ENCODE measurements around the gene ATRIP. TPM values are rescaled to one million over a fixed set of nuclear protein-coding genes. Genes with fewer than 3 reads are reported as not detected.

The ATRIP gene
- total RNA-seq, 1 donor from 2014 or later = 14.6 TPM

- no peaks in the 10 kb centered on the region for H3K4me1 Mint-ChIP-seq
- no peak for ATAC-seq (ENCODE audit: low read depth)
- CTCF ChIA-PET = interaction anchor here (1.0 kb wide), 1 partner anchor 16 kb away, joined by 3 read pairs; no protein-coding TSS in a partner anchor
- H3K27ac Mint-ChIP-seq = no peak overlapping the region
- POLR2A ChIA-PET = no interaction called here
- H3K36me3 Mint-ChIP-seq (ENCODE audit: low read depth) = no peaks in the 10 kb centered on the region
- no peaks in the 10 kb centered on the region for H3K9me3 Mint-ChIP-seq
- no peaks in the 10 kb centered on the region for H3K27me3 Mint-ChIP-seq
- no peak for DNase-seq
- no peak for TF ChIP-seq CTCF (IDR thresholded peaks at IDR 0.05)
- no peak overlapping the region for H3K4me3 Mint-ChIP-seq
- intact Hi-C loops (cut with micrococcal nuclease) = no loop called here
Measured at GRCh38 chr3:48420561-48420960, 26.0 kb upstream of the ATRIP start.

- Mint-ChIP-seq H3K4me1 (no peaks in the 10 kb centered on the region), H3K9me3 (no peaks in the 10 kb centered on the region), H3K27ac (no peak overlapping the region), H3K36me3 (ENCODE audit: low read depth) (no peaks in the 10 kb centered on the region), H3K27me3 (no peaks in the 10 kb centered on the region), H3K4me3 (no peak overlapping the region)
- intact Hi-C loops (cut with micrococcal nuclease) = no loop called here
- TF ChIP-seq CTCF (IDR thresholded peaks at IDR 0.05) = no peak
- ATAC-seq (ENCODE audit: low read depth) (no peak), DNase-seq (no peak)
- ChIA-PET POLR2A (interaction anchor here (0.6 kb wide), 1 partner anchor 325 kb away, joined by 7 read pairs; no protein-coding TSS in a partner anchor), CTCF (interaction anchor here (1.4 to 1.9 kb wide), 2 partner anchors 14 to 21 kb away, joined by 5 to 8 read pairs; no protein-coding TSS in a partner anchor)
Measured at GRCh38 chr3:48422272-48422671, 24.3 kb upstream of the ATRIP start.

- Mint-ChIP-seq H3K9me3 (no peaks in the 10 kb centered on the region), H3K27ac (no peak overlapping the region), H3K27me3 (peaks cover 3% of the 10 kb centered on the region), H3K4me1 (no peaks in the 10 kb centered on the region), H3K4me3 (no peak overlapping the region), H3K36me3 (ENCODE audit: low read depth) (no peaks in the 10 kb centered on the region)
- no peak for DNase-seq
- intact Hi-C loops (cut with micrococcal nuclease) = no loop called here
- TF ChIP-seq CTCF (IDR thresholded peaks at IDR 0.05) = no peak
- CTCF ChIA-PET = interaction anchor here (1.4 to 1.9 kb wide), 2 partner anchors 13 to 22 kb away, joined by 5 to 8 read pairs; no protein-coding TSS in a partner anchor
- no peak for ATAC-seq (ENCODE audit: low read depth)
- POLR2A ChIA-PET = interaction anchor here (0.6 kb wide), 1 partner anchor 325 kb away, joined by 7 read pairs; no protein-coding TSS in a partner anchor
Measured at GRCh38 chr3:48422681-48423080, 23.9 kb upstream of the ATRIP start.

GRCh38 chr3:48423241-48423882 lies 23.2 kb upstream of the ATRIP start:
- Mint-ChIP-seq H3K4me3 (no peak overlapping the region), H3K9me3 (no peaks in the 10 kb centered on the region), H3K27ac (no peak overlapping the region), H3K27me3 (peaks cover 8% of the 10 kb centered on the region), H3K36me3 (ENCODE audit: low read depth) (no peaks in the 10 kb centered on the region), H3K4me1 (no peaks in the 10 kb centered on the region)
- ChIA-PET POLR2A (no interaction called here), CTCF (interaction anchor here (1.4 to 1.9 kb wide), 2 partner anchors 13 to 22 kb away, joined by 5 to 8 read pairs; no protein-coding TSS in a partner anchor)
- no peak for TF ChIP-seq CTCF (IDR thresholded peaks at IDR 0.05)
- intact Hi-C loops (cut with micrococcal nuclease) = no loop called here
- DNase-seq (no peak), ATAC-seq (ENCODE audit: low read depth) (no peak)

GRCh38 chr3:48423883-48424695 lies 22.4 kb upstream of the ATRIP start:
- CTCF ChIA-PET = interaction anchor here (0.8 to 1.9 kb wide), 2 partner anchors 12 to 23 kb away, joined by 6 to 8 read pairs; no protein-coding TSS in a partner anchor
- Mint-ChIP-seq H3K9me3 (no peaks in the 10 kb centered on the region), H3K36me3 (ENCODE audit: low read depth) (no peaks in the 10 kb centered on the region), H3K4me3 (no peak overlapping the region), H3K27me3 (peaks cover 9% of the 10 kb centered on the region), H3K27ac (no peak overlapping the region), H3K4me1 (no peaks in the 10 kb centered on the region)
- TF ChIP-seq CTCF (IDR thresholded peaks at IDR 0.05) = no peak
- POLR2A ChIA-PET = interaction anchor here (0.6 kb wide), 1 partner anchor 59 kb away, joined by 4 read pairs; no protein-coding TSS in a partner anchor
- ATAC-seq (ENCODE audit: low read depth) (no peak), DNase-seq (no peak)
- intact Hi-C loops (cut with micrococcal nuclease) = no loop called here
